K562 (cell line): ENCODE results near the gene ITPKB. TPM values are rescaled to one million over a fixed set of nuclear protein-coding genes. Genes with fewer than 3 reads are reported as not detected.

Experiments
- ARID4B ChIP-seq: sonication (generic); formaldehyde crosslinking; IDR thresholded peaks from 2 replicates; pipeline ENCODE4 v1.8.0; 2022; ENCODE audit warnings: mild to moderate bottlenecking, missing genetic modification reagents
- DEAF1 ChIP-seq: fragments of 450-650 bp; formaldehyde crosslinking; IDR thresholded peaks from 2 replicates; pipeline ENCODE4 v1.4.0; 2020; ENCODE audit warnings: mild to moderate bottlenecking, moderate library complexity
- NCOA4 ChIP-seq: fragments of 450-650 bp; IDR thresholded peaks from 2 replicates; pipeline ENCODE4 v1.6.1; 2018; ENCODE audit warnings: mild to moderate bottlenecking; ENCODE audit not compliant: partially characterized antibody
- NFRKB ChIP-seq: fragments of 450-650 bp; IDR thresholded peaks from 2 replicates; pipeline ENCODE4 v1.6.1; 2016; ENCODE audit warnings: low read depth
- RAD21 ChIP-seq, 2 experiments: fragments of 250-450 bp in 1 of 2; fragments of 450-650 bp in 1 of 2; sonication (Bioruptor Pico) in 1 of 2; formaldehyde crosslinking in 1 of 2; IDR thresholded peaks in 1 of 2; conservative IDR thresholded peaks in 1 of 2; 2 replicates each; pipeline versions ENCODE4 v1.4.0 to v1.8.0; 2020 to 2022; ENCODE audit warnings: mild to moderate bottlenecking in 2 of 2, moderate library complexity in 1 of 2
- RB1 ChIP-seq: fragments of 450-650 bp; IDR thresholded peaks from 2 replicates; pipeline ENCODE4 v1.6.1; 2017; ENCODE audit warnings: low read depth, mild to moderate bottlenecking
- RBM22 ChIP-seq: fragments of 200-400 bp; formaldehyde crosslinking; IDR thresholded peaks from 2 replicates; pipeline ENCODE4 v1.6.1; 2018; ENCODE audit warnings: low read length, low read depth; ENCODE audit not compliant: poor library complexity, severe bottlenecking
- SMARCB1 ChIP-seq: IDR thresholded peaks from 2 replicates; pipeline ENCODE4 v1.6.1; 2011; ENCODE audit warnings: improper control_type of control experiment, low read depth; ENCODE audit not compliant: insufficient read length
- SRSF1 ChIP-seq: fragments of 200-400 bp; formaldehyde crosslinking; IDR thresholded peaks from 2 replicates; pipeline ENCODE4 v1.6.1; 2017; ENCODE audit warnings: mild to moderate bottlenecking, low read depth, low read length, moderate library complexity
- STAG1 ChIP-seq: sonication (generic); formaldehyde crosslinking; IDR thresholded peaks from 2 replicates; pipeline ENCODE4 v1.5.0; 2020; ENCODE audit warnings: missing genetic modification reagents, borderline replicate concordance
- TFAP4 ChIP-seq: sonication (generic); formaldehyde crosslinking; IDR thresholded peaks from 2 replicates; pipeline ENCODE4 v1.8.0; 2022; ENCODE audit warnings: missing genetic modification reagents, mild to moderate bottlenecking, moderate library complexity, borderline replicate concordance
- THRB ChIP-seq: fragments of 450-650 bp; formaldehyde crosslinking; conservative IDR thresholded peaks from 2 replicates; pipeline ENCODE4 v1.4.0; 2022; ENCODE audit warnings: mild to moderate bottlenecking, missing genetic modification characterization
- TRIM25 ChIP-seq: fragments of 450-650 bp; IDR thresholded peaks from 2 replicates; pipeline ENCODE4 v1.7.0; 2016; ENCODE audit warnings: borderline replicate concordance
- polyA plus RNA-seq, 8 experiments: library from polyadenylated mRNA; depleted of rRNA in 4 of 8; stranded (reverse) in 5 of 8; unstranded in 3 of 8; fragments of >200 nt; fragmentation: Nextera tagmentation in 2 of 8; fragmentation: Illumina TruSeq in 1 of 8; extraction: Ambion mirVana in 2 of 8; extraction: Trizol in 1 of 8; gene quantifications; 2 replicates each; pipeline versions ENCODE4 v1.2.1 to v1.2.3, GENCODE V29; 2011 to 2014; ENCODE audit warnings: inconsistent platforms in 1 of 8, missing spikeins in 1 of 8
- total RNA-seq, 7 experiments: library from RNA; depleted of rRNA in 6 of 7; stranded (reverse); fragments of >200 nt in 6 of 7; fragmentation: Illumina TruSeq in 2 of 7; extraction: Trizol in 2 of 7; gene quantifications; 2 replicates each; pipeline versions ENCODE4 v1.2.1 to v1.2.3, GENCODE V29; 2011 to 2021; ENCODE audit warnings: low replicate concordance in 1 of 7

ITPKB gene
- total and polyA plus RNA-seq, 9 of the 15 experiments (the other 6 are each of a cell fraction or from before 2014, with no cell fraction given): 0.01 to 0.22 TPM; not detected in 7

- no peak for TF ChIP-seq ARID4B
- 0 out of 2 replicates have a peak, but pooled peaks have one; percentile 20 for TF ChIP-seq THRB
- TF ChIP-seq NFRKB: no peak
- TF ChIP-seq DEAF1 (CRISPR knock-in tag): peak; percentile 92
- TF ChIP-seq TFAP4: peak; percentile 35; the same call in 1 of the 2 replicates
- TF ChIP-seq SRSF1: no peak
- no peak for TF ChIP-seq SMARCB1
- TF ChIP-seq RB1: peak; percentile 71; the same call in 1 of the 2 replicates
- TF ChIP-seq RAD21 (CRISPR knock-in tag; conservative IDR thresholded peaks at IDR 0.05 in 1 of 2, IDR thresholded peaks at IDR 0.05 in 1 of 2): peak; percentile 93 to 98
- no peak for TF ChIP-seq NCOA4
- no peak for TF ChIP-seq RBM22
- no peak for TF ChIP-seq TRIM25
- peak; percentile 93 for TF ChIP-seq STAG1
Measured at GRCh38 chr1:226634166-226634588, 104.9 kb downstream of the ITPKB start (continued).
